Posterior vena cava (tissue), 2 donors: ENCODE results near the gene SLC25A22. TPM values are rescaled to one million over a fixed set of nuclear protein-coding genes. Genes with fewer than 3 reads are reported as not detected.

Experiments used
- DNase-seq: peaks from one replicate; pipeline ENCODE4 v3.0.0-alpha.2; 2020; ENCODE audit warnings: low spot score
- intact Hi-C, 2 donors: fragments of 100-400 bp; cut with DNase I; formaldehyde crosslinking; loops; one replicate each; pipeline versions ENCODE4 v1.14.1 to v1.14.2; 2022 to 2023
- total RNA-seq, 2 donors: library from RNA; stranded (reverse); fragmentation: NEBNext Ultra II Directional; extraction: Animal tissue kit (Norgen Biotek cat#: 25700); gene quantifications; one replicate each; pipeline ENCODE4 v1.2.1, GENCODE V29; 2021
- donor health status: DM: yes; HTN: yes; CAD: no.
- donor health status: DM: yes; HTN: yes; CAD: no.

The SLC25A22 gene
- total RNA-seq, 2 donors from 2014 or later = 10.6 to 11.2 TPM

DNA sequence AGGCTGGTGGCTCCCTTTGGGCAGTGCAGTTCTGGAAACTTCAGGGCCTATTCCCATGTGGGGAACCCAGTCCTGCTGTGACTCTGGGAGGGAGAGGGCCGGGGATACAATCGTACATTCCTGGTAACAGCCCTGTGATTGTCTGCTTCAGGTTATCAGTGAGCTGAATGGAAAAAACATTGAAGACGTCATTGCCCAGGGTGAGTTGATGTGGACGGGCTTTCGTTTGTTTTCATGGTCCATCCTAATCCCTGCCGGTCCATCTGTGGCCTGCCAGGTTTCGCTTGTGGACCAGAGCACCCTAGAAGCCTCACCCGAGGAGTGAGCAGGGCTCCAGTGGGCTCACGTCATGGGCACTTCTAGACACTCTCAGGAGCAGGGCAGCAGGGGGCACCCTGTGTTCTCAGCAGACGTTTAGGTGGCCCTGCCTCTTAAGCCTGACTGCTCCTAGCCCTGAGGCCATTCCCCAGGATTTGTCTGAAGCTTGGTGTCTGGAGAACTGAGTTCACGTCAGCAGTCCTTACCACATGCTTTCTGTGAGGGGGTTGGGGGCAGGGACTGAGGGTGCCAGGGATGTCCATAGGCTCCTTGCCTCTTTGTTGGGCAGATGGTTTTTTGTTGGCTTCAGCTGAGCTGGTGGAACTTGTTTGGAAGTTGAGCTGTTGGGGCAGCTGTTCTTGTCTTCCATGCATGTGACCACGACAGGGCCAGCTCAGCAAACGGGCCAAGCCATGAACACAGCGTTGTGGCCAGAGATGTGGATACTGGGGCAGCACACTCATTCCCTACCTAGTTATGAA is 13.6 kb upstream of the SLC25A22 start:
- intact Hi-C loops = no loop called here
- DNase-seq = no peak

DNA sequence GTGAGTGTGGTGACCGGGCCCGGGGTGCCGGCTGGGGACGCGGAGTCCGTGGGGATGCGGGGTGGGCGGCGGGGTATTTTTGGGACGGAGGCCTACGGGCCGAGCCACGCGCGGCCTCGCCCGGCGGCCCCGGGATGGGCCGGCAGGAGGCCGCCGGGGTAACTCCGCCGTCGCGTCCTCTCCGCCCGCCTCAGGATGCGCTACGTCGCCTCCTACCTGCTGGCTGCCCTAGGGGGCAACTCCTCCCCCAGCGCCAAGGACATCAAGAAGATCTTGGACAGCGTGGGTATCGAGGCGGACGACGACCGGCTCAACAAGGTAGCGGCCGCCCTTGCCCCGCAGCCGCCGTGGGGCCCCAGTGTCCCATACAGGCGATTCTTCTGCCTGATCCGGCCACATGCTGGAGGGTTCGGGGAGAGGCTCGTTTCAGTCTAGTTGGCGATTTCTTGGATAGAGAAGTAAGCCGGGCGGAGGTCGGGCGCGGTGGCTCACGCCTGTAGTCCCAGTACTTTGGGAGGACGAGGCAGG is 12.0 kb upstream of the SLC25A22 start:
- DNase-seq = peak; percentile 81
- intact Hi-C loops = no loop called here

DNA sequence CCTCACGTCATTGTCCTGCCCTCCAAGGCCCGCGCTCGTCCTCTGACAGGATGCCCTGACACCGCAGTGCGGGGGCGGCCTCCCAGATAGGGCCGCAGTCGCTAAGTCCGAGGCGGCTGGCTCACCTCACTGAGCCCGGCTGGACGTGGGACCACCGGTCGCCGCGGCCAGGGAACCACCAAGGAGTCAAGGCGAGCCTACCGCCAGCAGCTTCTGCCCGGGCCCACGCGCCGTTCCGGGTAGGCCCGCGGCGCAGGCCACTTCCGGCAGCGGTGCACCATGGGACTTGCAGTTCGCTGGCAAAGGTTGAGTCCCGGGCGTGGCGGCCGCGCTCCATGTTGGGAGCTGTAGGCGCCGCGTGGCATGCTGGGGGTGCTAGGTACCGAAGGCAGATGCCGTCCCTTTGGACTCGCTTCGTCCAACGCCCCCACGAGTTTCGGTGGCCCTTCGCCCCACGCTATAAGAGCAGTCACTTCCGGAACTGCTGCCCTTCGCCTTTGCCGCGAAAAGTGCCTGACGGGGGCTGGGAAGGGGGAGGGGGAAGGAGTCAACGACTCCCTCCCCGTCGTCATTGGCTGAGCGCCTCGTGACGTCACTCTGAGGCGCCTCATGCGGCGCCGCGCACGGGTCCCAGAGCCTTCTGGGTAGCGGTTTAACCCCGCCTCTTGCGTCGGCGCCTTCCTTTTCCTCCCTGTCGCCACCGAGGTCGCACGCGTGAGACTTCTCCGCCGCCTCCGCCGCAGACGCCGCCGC is 11.4 kb upstream of the SLC25A22 start, which contains the start of gene RPLP2:
Gene RPLP2 (plus strand): TSS at position 681 of the 753 bp plus-strand sequence. CDS start 268 bp downstream, outside the sequence.
- intact Hi-C loops = loop anchor here in 1 of 2 donors (10.0 kb wide), 1 partner anchor 65 kb away; the partner anchor contains the start of gene TALDO1
- DNase-seq = peak; percentile 100

DNA sequence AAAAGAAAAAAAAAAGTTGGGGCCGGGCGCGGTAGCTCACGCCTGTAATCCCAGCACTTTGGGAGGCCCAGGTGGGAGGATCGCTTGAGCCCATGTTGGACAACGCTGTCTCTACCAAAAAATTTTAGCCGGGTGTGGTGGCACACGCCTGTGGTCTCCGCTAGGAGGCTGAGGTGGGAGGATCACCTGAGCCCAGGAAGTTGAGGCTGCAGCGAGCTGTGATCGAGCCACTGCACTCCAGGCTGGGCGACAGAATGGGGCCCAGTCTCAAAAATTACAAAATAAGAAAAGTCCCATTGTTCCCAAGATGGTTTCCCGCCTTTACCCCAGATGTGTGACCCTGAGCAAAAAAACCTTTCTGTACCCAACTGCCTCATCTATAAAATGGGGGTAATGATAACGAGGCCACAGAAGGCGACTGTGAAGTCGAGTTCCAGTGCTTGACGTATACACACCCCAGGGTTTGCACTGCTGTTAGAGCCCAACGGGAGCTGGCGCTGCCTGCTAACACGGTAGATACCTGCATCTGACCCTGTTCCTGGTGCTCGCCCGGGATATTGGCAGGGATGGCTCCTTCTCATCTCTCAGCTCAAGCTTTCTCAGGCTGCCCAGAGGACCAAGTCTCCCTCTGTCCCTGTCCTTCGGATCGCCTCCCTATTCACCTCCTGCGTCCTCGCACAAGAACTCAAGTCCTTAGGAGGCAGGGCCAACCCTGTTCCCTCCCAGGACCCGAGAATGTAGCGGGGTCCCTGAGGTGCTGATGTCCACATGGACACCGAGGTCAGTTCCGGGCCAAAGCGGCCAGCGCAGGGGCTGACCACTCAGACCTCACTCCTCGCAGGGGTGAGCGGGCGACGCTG is 10.6 kb upstream of the SLC25A22 start:
- DNase-seq = peak; percentile 95
- intact Hi-C loops = loop anchor here in 1 of 2 donors (10.0 kb wide), 1 partner anchor 64 kb away; the partner anchor contains the start of gene TALDO1

DNA sequence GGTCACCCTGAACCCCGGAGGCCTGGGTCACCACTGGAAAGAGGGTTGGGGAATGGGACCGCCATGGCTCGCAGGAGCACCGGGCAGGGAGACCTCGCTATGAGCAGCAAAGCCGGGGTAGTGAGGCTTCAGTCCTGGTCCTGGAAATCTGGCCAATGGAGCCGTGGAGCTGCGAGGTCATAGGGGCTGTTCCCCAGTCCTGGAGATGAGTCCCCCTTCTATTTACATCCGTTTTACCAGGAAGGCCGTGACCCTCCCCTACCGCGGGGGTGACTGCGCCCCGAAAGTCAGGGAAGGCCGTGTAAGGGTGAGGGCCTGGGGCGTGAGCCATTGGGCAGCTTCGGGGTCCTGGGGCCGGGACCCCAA is 6.5 kb upstream of the SLC25A22 start:
- no peak for DNase-seq
- intact Hi-C loops = loop anchor here in 1 of 2 donors (10.0 kb wide), 1 partner anchor 60 kb away; the partner anchor contains the start of gene TALDO1

DNA sequence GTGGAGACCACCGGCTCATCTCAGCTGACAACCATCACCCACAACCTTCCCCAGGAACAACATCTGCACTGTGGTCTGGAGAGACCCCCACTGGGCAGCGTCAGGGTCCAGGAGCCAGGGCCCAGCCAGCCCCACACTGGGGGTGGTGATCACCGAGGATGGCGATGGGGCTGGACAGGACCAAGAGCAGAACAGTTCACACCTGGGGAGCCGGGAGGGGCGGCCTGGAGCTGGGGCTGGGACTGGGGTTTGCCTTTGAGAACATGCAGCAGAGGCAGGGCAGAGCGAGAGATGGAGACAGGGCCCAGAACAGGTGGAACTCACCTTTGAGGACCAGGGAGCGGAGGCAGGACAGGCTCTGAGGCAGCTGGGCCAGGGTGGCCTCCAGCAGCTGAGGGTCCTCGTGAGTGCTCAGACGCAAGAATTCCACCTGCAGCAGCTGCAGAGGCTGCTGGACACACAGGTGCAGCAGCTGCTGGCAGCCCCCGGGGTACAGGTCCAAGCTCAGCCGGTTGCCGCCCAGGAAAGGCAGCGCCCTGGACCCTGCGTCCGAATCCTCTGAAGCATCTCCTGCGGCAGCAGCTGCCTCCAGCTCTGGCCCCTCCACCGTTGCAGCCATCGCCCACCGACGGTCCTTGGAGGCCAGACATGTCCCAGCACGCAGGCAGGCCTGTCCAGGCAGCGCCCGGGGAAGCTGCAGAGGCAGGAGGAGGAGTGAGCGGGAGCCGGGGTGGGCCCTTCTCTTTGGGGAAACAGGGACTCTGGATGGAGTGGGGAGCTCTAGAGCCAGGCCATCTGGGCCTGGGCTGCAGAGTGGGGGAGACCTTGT is 5.9 kb upstream of the SLC25A22 start:
- DNase-seq = peak; percentile 82
- intact Hi-C loops = loop anchor here in 1 of 2 donors (10.0 kb wide), 1 partner anchor 59 kb away; the partner anchor contains the start of gene TALDO1

DNA sequence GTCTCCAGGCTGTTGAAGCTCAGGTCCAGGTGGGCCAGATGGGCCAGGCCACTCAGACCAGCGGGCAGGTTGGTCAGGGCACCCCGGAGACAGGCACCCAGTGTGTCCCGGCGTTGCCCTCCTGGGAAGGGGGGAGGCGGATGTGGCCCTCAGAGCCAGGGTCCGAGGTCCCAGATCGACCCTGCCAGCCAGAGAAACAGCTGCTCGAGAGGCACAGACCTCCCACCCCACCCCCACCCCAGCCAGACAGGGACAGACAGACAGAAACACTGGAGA is 5.3 kb upstream of the SLC25A22 start:
- intact Hi-C loops = loop anchor here in 1 of 2 donors (10.0 kb wide), 1 partner anchor 59 kb away; the partner anchor contains the start of gene TALDO1
- DNase-seq = peak; percentile 80

DNA sequence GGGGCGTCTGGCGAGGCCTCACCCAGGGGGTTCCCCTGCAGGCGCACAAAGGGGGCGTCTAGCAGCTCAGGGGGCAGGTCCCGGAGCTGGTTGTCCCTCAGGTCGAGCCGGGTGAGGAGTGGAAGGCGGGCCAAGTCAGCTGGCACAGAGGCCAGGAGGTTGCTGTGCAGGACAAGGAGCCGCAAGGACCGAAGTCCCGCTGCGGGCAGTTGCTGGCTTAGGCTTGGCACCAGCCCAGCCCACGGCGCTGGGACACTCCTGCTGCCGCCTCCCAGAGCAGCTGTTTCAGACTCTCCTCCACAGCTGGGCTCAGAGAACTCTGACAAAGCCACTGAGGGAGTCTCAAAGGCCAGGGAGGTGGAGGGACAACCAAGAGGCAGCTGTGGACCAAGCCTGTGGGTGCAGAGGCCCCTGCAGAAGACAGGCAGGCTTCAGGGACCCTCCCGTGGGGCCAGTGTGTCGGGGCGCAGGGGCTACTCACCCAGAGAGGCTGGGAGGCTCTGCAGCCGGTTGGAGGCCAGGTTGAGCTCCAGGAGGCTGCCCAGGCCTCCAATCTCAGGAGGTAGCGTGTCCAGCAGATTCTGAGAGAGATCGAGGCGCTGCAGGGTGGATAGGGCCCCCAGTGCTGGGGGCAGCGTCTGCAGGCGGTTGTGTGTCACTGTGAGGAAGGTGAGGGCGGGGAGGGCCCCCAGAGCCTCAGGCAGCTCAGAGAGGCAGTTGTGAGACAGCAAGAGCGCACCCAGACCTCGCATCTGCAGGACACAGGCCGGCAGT is 4.8 kb upstream of the SLC25A22 start:
- intact Hi-C loops = loop anchor here in 1 of 2 donors (10.0 kb wide), 1 partner anchor 58 kb away; the partner anchor contains the start of gene TALDO1
- no peak for DNase-seq

DNA sequence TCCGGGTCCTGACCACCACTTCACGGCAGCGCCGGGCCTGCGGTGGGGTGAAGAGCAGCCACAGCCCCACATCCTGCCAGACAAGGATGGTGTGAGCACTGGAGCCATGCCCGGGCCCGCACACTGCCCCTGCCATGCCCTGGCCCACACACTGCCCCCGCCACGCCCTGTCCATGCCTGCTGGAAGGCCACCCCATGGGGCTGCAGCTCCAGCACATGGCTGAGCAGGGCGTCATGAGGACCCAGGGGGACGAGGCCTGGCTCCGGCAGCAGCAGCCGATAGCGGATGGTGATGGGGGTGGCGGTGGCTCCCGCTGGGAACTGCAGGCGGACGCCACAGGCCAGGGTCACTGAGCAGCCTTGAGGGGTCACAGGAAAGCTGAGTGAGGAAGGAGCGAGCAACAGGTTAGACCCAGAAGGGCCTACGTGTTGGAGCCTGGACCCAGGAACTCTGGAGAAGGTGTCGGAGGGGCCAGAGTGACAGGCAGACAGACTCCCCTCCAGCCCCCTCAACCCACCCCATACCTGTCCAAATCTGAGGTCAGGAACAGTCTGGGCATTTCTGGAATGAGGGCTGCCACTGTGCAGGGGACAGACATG is 4.0 kb upstream of the SLC25A22 start:
- no peak for DNase-seq
- intact Hi-C loops = loop anchor here in 1 of 2 donors (10.0 kb wide), 1 partner anchor 57 kb away; the partner anchor contains the start of gene TALDO1

DNA sequence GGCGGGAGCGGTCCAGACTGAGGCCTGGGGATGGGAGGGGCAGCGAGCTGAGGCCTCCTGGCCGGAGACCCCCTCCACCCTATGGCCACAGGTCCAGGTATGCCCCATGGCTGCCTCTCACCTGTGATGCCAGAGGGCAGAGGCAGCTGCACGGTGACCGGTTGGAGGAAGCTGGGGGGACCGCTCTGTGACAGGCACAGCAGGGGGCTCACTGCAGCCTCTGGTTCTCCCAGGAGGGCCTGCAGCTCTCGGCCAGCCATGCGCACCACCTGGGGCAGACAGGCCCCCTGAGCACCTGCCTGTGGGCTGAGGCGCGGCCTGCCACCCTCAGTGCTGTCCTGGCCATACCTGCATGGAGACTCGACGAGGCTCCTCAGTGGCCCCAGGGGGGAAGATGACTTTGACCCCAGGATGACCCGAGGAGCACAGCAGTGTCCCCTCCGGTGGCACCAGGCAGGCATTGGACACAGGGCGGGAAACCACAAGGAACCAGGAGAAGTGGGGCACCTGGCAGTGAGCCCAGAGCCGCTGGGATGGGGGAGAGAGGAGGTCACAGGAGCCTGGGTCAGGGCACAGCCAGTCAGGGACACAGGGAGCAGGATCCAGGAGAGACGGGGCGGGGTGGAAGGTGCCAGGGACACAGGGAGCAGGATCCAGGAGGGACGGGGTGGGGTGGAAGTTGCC is 3.2 kb upstream of the SLC25A22 start:
- intact Hi-C loops = loop anchor here in 1 of 2 donors (10.0 kb wide), 1 partner anchor 56 kb away; the partner anchor contains the start of gene TALDO1
- no peak for DNase-seq

DNA sequence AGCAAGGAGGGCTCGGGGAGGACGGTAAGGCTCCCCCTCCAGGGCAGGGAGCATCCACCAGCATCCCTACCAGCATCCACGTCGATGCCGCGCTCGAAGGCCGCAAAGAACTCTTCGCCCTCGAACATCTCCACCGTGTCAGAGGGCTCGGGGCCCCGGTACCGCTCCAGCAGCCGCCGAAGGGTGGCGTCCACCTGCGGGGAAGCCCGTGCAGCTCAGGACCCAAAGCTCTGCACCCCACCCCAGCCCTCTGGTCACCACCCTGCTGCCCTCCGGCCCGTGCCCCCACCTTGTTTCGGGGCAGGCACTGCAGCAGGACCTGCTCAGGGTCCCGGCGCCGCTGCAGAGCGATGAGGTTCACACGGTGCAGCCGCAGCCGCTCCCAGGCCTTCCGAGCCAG is 2.4 kb upstream of the SLC25A22 start:
- intact Hi-C loops = loop anchor here in 1 of 2 donors (10.0 kb wide), 1 partner anchor 56 kb away; the partner anchor contains the start of gene TALDO1
- no peak for DNase-seq

DNA sequence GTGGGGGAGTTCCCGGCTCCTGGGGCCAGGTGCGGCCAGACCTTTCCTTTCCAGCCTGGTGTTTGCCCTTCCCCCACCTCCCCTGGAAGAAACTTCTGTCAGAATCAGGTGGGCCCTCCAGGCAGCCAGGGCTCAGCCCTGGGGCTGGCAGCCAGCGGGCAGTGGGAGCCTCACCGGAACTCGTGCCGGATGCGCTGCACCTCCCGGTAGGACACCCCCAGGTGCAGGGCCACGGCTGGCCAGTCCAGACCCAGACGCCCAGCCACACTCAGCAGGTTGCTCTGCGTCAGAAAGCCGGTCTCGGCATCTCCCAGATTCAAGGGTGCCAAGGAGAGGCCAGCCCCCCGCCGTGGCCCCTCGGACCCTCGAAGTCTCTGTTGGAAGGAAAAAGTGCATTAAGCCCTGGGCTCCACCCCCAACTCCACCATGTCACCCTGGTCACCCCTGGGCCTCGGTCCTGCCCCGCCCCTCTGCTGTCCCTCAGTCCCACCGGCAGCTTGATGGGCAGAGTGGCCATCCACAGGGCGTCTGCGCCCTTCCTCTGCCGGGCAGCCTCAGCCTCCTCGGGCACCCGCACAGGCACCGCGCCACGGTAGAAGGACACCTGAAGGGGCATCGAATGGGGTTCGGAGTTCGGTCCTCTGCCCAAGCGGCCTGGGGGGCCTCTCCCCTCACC is 1.7 kb upstream of the SLC25A22 start:
- no peak for DNase-seq
- intact Hi-C loops = loop anchor here (10.0 kb wide), 2 partner anchors 55 to 135 kb away; partner anchors contain the start of gene TALDO1 (in 1 of the 2)

DNA sequence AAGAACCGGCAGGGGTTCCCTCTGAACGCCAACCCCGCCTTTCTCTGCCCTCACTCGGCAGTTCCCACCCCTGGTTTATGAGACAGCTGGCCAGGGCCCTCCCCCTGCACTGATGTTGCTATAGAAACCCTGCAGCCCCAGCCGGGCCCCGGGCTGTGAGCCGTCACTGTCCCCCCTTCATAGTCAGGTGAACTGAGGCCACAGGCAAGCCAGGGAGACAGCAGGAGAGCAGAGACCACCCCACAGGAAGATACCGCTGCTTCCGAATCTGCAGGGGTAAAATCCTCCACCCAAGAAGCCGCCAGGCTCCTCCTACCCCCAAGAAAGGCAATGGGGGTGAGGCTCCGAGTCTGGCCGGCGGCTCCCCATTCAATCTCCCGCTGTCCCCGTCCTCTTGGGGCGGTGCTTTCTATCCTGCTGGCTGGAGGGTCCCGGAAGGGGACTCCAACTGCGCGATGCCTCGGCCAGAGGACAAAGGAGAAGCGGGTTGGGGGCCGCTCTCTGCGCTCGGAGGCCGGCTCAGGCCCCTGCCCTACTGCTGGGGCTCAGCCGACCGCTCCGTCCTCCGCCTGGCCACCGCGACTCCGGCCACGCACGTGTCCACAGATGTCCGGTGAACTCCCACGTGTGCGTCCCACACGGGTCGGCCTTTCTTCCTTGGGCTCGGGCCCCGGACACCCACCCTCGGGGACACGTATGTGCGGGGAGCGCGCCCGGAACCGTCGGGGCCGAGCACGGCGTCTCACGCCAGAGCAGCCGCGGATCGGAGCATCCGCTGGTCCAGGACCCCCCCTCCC is 587 bp downstream of the SLC25A22 start:
- intact Hi-C loops = loop anchor here in 1 of 2 donors (10.0 kb wide), 1 partner anchor 133 kb away; no protein-coding TSS in a partner anchor
- peak; percentile 90 for DNase-seq

DNA sequence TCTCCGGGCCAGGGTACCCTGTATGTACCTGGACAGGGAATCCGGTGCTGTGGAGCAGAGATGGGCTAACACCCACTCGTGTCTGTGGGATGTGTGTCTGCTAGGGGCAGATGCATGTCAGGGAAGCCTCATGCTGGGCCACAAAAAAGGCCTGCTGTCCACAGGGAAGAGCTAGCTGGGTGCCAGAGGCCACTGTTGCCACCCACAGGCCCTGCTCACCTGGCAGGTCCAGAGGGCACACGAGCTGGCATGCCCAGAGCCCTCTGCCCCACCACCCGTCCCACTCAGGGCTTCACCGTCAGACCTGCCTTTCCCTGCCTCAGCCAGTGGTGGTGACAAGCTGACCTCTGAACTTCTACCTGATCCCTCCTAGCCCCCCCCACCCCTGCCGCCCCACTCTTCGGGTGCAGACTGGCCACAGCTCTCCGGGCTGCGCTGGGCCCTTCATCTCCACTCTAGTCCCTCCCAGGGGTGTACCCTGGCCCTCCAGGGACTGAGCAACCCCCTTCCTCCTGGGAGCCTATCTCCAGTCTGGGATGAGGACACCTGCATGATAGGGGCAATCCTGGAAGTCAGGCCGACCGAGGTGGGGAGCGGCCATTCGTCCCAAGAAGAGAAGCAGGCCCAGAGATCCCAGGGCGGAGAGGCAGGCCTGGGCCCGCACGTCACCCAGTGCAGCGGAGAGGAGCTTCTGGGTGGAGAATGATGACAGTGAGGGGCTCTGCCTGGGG is 1.4 kb downstream of the SLC25A22 start:
- no peak for DNase-seq
- intact Hi-C loops = loop anchor here in 1 of 2 donors (10.0 kb wide), 1 partner anchor 132 kb away; no protein-coding TSS in a partner anchor
